Measurements from ENCODE around the gene MBL2.

DNA sequence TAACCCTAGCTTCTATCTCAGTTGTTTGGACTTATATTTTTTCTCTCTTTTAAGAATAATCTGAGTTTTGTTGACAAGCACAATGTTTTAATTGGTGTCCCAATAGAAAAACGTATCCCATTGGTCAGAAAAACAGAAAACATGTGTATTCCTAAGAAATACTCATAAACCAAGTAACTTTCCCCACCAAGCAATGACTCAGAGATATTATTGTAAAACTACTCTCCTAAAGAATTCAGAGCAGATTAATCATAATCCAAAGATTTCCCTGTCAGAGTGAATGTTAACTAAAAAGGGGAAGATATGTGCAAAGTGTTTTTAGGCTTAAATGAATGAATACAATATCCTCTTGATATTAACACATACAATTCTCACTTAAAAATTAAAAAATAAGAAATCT lies 29.4 kb upstream of the MBL2 start:
- TF ChIP-seq, protein P1, sequence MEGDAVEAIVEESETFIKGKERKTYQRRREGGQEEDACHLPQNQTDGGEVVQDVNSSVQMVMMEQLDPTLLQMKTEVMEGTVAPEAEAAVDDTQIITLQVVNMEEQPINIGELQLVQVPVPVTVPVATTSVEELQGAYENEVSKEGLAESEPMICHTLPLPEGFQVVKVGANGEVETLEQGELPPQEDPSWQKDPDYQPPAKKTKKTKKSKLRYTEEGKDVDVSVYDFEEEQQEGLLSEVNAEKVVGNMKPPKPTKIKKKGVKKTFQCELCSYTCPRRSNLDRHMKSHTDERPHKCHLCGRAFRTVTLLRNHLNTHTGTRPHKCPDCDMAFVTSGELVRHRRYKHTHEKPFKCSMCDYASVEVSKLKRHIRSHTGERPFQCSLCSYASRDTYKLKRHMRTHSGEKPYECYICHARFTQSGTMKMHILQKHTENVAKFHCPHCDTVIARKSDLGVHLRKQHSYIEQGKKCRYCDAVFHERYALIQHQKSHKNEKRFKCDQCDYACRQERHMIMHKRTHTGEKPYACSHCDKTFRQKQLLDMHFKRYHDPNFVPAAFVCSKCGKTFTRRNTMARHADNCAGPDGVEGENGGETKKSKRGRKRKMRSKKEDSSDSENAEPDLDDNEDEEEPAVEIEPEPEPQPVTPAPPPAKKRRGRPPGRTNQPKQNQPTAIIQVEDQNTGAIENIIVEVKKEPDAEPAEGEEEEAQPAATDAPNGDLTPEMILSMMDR (IDR thresholded peaks at IDR 0.05), result no peak
- no peak for TF ChIP-seq ZFX (IDR thresholded peaks at IDR 0.05; ENCODE audit: borderline replicate concordance)
